NCI-H2029 (cell line): ENCODE data around the gene ACP2.
"Not testable (repeated sequence)": the region's sequence is repeated elsewhere in the genome, so short reads cannot be mapped to it uniquely, and the experiment has no call there.

Experiments used
- DNase-seq: peaks from one replicate; lab custom pipeline; 2025; lab: John Stamatoyannopoulos, UW

Gene ACP2

DNA sequence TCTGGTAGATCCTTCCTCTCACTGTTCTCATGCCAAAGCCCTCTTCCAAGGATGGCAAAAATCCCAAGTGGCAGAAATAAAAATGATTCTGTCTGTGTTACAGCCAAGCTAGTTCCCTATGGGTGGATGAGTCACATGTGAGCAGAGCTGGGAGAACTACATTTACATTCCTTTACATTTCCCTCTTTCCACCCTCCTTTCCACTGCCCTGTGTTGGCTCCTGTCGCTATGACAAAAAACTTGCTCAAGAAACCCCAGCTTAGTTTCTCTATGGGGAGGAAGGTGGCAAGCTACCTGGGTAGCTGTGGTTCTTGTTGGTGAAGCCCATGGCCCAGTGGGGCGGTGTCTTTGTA, 44.0 kb downstream of the ACP2 start:
- no peak for DNase-seq

DNA sequence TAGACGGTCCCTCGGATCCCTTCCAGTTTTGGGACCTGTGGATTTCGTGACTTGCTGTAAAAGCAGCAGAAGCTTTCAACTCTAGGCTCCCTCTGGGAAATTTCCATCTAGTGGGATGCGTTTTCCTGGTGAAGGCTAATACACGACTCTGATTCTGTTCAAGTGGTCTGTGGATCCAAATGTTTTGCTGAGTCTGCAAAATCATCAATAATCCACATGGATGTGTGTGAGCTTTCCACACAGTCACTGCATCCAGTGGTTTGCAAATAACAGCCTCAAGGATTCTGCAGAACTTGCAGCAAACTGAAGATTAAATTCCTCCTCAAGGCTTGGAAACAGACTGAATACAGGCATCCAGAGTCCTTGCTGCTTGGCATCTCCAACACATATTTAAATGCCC, 46.0 kb downstream of the ACP2 start:
- DNase-seq: no peak

DNA sequence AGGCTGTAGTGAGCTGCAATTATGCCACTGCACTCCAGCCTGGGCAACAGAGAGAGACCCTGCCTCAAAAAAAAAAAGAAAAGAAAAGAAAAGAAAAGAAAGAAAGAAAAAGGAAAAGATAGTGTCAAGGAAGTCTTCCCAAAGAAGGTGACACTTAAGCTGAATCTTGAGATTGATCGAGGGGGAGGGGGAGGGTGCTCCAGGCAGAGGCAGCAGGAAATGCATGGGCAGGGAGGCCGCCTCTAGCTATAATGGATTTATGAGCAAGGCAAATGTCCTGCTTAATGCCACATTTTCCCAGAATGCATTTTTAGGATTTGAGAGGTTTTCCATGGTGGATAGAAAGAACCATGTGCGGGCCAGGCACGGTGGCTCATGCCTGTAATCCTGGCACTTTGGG, 47.6 kb downstream of the ACP2 start:
- DNase-seq: no peak

GRCh38 chr11:47198161-47198560, 50.5 kb downstream of the ACP2 start:
- DNase-seq: not testable (repeated sequence)

DNA sequence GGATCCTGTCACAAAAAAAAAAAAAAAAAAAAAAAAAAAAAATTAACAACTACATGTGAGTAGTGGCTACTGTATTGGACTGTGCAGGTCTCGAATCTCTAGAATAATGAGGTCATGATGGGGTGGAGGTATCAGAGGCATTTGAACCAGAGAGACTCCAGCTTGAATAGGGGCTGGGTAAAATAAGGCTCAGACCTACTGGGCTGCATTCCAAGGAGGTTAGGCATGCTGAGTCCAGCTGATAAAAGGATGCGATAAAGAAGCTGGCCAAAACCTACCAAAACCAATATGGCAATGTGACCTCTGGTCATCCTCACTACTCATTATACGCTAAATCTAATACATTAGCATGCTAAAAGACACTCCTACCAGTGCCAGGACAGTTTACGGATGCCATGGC, 56.5 kb downstream of the ACP2 start:
- DNase-seq: no peak

DNA sequence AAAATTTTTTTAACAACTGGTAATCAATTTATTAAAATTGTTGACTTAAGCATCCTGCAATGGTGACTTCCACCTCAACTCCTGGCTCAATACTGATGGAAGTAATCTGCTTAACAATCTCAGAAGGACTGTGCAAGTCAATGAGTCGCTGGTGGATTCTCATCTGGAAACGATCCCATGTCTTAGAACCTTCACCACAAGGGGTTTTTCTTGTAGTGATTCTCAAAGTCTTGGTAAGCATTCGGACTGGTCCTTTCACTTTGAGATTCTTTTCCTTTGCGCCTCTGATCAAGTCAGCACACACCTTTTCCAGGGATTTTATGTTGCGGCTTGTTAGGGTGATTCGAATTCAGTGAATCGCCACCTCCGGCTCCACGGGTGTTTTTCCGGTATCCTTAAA, 57.5 kb downstream of the ACP2 start:
- DNase-seq: not testable (repeated sequence)
